K562 (cell line): ENCODE results near the gene DAGLA.

Experiments
- CBX2 ChIP-seq: fragments of 200-600 bp; sonication (generic); IDR thresholded peaks from one replicate; pipeline ENCODE4 v1.6.1; 2012; ENCODE audit warnings: mild to moderate bottlenecking, low read length, inconsistent platforms; ENCODE audit not compliant: insufficient read depth, poor library complexity, severe bottlenecking
- CREB1 ChIP-seq, 2 experiments: sonication (generic) in 1 of 2; formaldehyde crosslinking in 1 of 2; IDR thresholded peaks; 2 replicates each; pipeline versions ENCODE4 v1.6.1 to v1.8.0; 2012 to 2022; ENCODE audit warnings: inconsistent platforms in 1 of 2, mild to moderate bottlenecking in 1 of 2, missing genetic modification reagents in 1 of 2, moderate library complexity in 1 of 2
- ETV6 ChIP-seq, 3 experiments: fragments of 150-350 bp in 1 of 3; sonication (generic) in 1 of 3; formaldehyde crosslinking in 1 of 3; IDR thresholded peaks; 2 replicates each; pipeline versions ENCODE4 v1.6.1 to v1.8.0; 2014 to 2022; ENCODE audit warnings: borderline replicate concordance in 2 of 3, low read depth in 2 of 3, antibody characterized with exemption in 1 of 3, low read length in 1 of 3, mild to moderate bottlenecking in 1 of 3, missing genetic modification reagents in 1 of 3
- HNRNPH1 ChIP-seq: fragments of 200-400 bp; formaldehyde crosslinking; optimal IDR thresholded peaks from 2 replicates; pipeline ENCODE3; 2017; ENCODE audit warnings: low read depth, mild to moderate bottlenecking, low read length, moderate library complexity
- KDM4B ChIP-seq, 2 experiments: fragments of 450-650 bp in 1 of 2; sonication (generic) in 1 of 2; IDR thresholded peaks; 2 replicates each; pipeline ENCODE4 v1.6.1; 2016 to 2017; ENCODE audit warnings: borderline replicate concordance in 2 of 2, antibody characterized with exemption in 1 of 2, low read depth in 1 of 2, mild to moderate bottlenecking in 1 of 2
- POLR2A ChIP-seq: fragments of 450-650 bp; conservative IDR thresholded peaks from 2 replicates; pipeline ENCODE4 v1.6.1; 2016
- ZNF121 ChIP-seq: sonication (generic); formaldehyde crosslinking; conservative IDR thresholded peaks from 2 replicates; pipeline ENCODE4 v1.8.0; 2022; ENCODE audit warnings: missing genetic modification reagents
- ZNF311 ChIP-seq: fragments of 250-450 bp; sonication (Bioruptor Pico); IDR thresholded peaks from 2 replicates; pipeline ENCODE4 v1.4.0; 2020; ENCODE audit warnings: mild to moderate bottlenecking, moderate library complexity
- TF ChIP-seq, protein P1 (sequence below): fragments of 150-350 bp; IDR thresholded peaks from 2 replicates; pipeline ENCODE4 v1.6.1; 2014; ENCODE audit warnings: low read depth, mild to moderate bottlenecking, low read length, borderline replicate concordance

GRCh38 chr11:61769169-61769920, 89.2 kb downstream of the DAGLA start:
- TF ChIP-seq KDM4B (IDR thresholded peaks at IDR 0.05; ENCODE audit: borderline replicate concordance in 2 of 2, low read depth in 1 of 2) (no peak), POLR2A (no peak), CBX2 (no peak), CREB1 (IDR thresholded peaks at IDR 0.05) (no peak), CREB1 (CRISPR knock-in tag; IDR thresholded peaks at IDR 0.05) (no peak), ZNF121 (CRISPR knock-in tag) (no peak), HNRNPH1 (no peak), ZNF311 (CRISPR knock-in tag) (no peak), ETV6 (IDR thresholded peaks at IDR 0.05; ENCODE audit: borderline replicate concordance in 1 of 2, low read depth in 2 of 2, low read length in 1 of 2) (no peak), ETV6 (CRISPR knock-in tag; IDR thresholded peaks at IDR 0.05; ENCODE audit: borderline replicate concordance) (no peak)
- TF ChIP-seq, protein P1, sequence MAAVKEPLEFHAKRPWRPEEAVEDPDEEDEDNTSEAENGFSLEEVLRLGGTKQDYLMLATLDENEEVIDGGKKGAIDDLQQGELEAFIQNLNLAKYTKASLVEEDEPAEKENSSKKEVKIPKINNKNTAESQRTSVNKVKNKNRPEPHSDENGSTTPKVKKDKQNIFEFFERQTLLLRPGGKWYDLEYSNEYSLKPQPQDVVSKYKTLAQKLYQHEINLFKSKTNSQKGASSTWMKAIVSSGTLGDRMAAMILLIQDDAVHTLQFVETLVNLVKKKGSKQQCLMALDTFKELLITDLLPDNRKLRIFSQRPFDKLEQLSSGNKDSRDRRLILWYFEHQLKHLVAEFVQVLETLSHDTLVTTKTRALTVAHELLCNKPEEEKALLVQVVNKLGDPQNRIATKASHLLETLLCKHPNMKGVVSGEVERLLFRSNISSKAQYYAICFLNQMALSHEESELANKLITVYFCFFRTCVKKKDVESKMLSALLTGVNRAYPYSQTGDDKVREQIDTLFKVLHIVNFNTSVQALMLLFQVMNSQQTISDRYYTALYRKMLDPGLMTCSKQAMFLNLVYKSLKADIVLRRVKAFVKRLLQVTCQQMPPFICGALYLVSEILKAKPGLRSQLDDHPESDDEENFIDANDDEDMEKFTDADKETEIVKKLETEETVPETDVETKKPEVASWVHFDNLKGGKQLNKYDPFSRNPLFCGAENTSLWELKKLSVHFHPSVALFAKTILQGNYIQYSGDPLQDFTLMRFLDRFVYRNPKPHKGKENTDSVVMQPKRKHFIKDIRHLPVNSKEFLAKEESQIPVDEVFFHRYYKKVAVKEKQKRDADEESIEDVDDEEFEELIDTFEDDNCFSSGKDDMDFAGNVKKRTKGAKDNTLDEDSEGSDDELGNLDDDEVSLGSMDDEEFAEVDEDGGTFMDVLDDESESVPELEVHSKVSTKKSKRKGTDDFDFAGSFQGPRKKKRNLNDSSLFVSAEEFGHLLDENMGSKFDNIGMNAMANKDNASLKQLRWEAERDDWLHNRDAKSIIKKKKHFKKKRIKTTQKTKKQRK = no peak
